Upper lobe of right lung (tissue), 1 donor: ENCODE measurements around the gene GJA1. TPM values are rescaled to one million over a fixed set of nuclear protein-coding genes. Genes with fewer than 3 reads are reported as not detected.
"Not testable (repeated sequence)": the region's sequence is repeated elsewhere in the genome, so short reads cannot be mapped to it uniquely, and the experiment has no call there.

ENCODE experiments used
- ATAC-seq: fragments of 200-7000 bp; cut with Tn5 transposase; one replicate; pipeline ENCODE4 v1.9.1; 2020; ENCODE audit warnings: mild to moderate bottlenecking, moderate library complexity
- DNase-seq: peaks from one replicate; pipeline ENCODE4 v3.0.0-alpha.2; 2020
- H3K27ac ChIP-seq: fragments of 200-600 bp; one replicate; pipeline ENCODE4 v1.8.0; 2022
- H3K27me3 ChIP-seq: fragments of 200-600 bp; one replicate; pipeline ENCODE4 v1.8.0; 2022; ENCODE audit warnings: mild to moderate bottlenecking
- H3K36me3 ChIP-seq: fragments of 200-600 bp; one replicate; pipeline ENCODE4 v1.8.0; 2022
- H3K4me1 ChIP-seq: fragments of 200-600 bp; one replicate; pipeline ENCODE4 v1.8.0; 2022
- H3K4me3 ChIP-seq: fragments of 200-600 bp; one replicate; pipeline ENCODE4 v1.8.0; 2022; ENCODE audit warnings: mild to moderate bottlenecking
- H3K9me3 ChIP-seq: fragments of 200-600 bp; one replicate; pipeline ENCODE4 v1.8.0; 2022
- intact Hi-C: fragments of 100-400 bp; cut with DNase I; formaldehyde crosslinking; loops from one replicate; pipeline ENCODE4 v1.11.0; 2022
- long read RNA-seq: library from polyadenylated mRNA; unstranded; transcript quantifications from one replicate; pipeline ENCODE4 v2.0.0, GENCODE V29; 2021
- total RNA-seq: library from RNA; stranded (reverse); fragmentation: NEBNext Ultra II Directional; extraction: Animal tissue kit (Norgen Biotek cat#: 25700); gene quantifications from one replicate; pipeline ENCODE4 v1.2.1, GENCODE V29; 2021
- TF ChIP-seq, protein P1 (sequence below): fragments of 200-600 bp; IDR thresholded peaks from one replicate; pipeline ENCODE4 v1.8.0; 2022; ENCODE audit warnings: antibody characterized with exemption
- donor health status: DM: no; HTN: yes; CAD: no; lungs with severe emphysema.

GJA1 gene
- total RNA-seq = 127 TPM
- long read RNA-seq, transcript GJA1-204 (2 exons, 3,152 nt) = major isoform, 7 of 16 reads
- long read RNA-seq, partial matches to known transcripts = 9 of 16 reads
- long read RNA-seq, other reads (novel, unspliced or antisense) = 0 of 16 reads

DNA sequence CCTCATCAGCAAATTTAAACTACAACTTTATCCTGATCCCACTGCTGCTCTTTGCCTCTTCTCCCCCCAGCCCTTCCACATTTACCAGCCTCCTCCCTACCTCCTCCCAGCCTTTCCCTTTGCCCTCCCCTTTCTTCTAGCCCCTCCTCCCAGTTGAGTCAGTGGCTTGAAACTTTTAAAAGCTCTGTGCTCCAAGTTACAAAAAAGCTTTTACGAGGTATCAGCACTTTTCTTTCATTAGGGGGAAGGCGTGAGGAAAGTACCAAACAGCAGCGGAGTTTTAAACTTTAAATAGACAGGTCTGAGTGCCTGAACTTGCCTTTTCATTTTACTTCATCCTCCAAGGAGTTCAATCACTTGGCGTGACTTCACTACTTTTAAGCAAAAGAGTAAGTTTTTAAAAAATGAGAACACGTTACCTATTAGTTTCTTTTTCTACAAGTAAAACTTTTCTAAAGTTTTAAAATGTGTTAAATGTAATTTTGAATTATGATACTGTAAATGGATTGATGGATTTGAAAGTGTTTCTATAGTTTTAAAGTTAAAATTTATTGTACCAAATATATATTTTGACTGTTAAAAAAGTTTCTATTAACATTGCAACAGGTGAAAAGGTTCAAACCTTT is at the start of gene GJA1:
GJA1 (plus strand) TSS at position 203 of the 626 bp plus-strand sequence. CDS start 11,202 bp downstream, outside the sequence.
- Histone ChIP-seq H3K27ac (peak within 1 kb of the TSS; percentile 79), H3K27me3 (peaks cover 5% of the 10 kb centered on the region), H3K36me3 (no peaks in the 10 kb centered on the region), H3K4me3 (peak within 1 kb of the TSS; percentile 73), H3K4me1 (peaks cover 3% of the 10 kb centered on the region), H3K9me3 (no peaks in the 10 kb centered on the region)
- no peak for DNase-seq
- intact Hi-C loops = no loop called here
- peak; percentile 84 for ATAC-seq
- TF ChIP-seq, protein P1, sequence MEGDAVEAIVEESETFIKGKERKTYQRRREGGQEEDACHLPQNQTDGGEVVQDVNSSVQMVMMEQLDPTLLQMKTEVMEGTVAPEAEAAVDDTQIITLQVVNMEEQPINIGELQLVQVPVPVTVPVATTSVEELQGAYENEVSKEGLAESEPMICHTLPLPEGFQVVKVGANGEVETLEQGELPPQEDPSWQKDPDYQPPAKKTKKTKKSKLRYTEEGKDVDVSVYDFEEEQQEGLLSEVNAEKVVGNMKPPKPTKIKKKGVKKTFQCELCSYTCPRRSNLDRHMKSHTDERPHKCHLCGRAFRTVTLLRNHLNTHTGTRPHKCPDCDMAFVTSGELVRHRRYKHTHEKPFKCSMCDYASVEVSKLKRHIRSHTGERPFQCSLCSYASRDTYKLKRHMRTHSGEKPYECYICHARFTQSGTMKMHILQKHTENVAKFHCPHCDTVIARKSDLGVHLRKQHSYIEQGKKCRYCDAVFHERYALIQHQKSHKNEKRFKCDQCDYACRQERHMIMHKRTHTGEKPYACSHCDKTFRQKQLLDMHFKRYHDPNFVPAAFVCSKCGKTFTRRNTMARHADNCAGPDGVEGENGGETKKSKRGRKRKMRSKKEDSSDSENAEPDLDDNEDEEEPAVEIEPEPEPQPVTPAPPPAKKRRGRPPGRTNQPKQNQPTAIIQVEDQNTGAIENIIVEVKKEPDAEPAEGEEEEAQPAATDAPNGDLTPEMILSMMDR = no peak

DNA sequence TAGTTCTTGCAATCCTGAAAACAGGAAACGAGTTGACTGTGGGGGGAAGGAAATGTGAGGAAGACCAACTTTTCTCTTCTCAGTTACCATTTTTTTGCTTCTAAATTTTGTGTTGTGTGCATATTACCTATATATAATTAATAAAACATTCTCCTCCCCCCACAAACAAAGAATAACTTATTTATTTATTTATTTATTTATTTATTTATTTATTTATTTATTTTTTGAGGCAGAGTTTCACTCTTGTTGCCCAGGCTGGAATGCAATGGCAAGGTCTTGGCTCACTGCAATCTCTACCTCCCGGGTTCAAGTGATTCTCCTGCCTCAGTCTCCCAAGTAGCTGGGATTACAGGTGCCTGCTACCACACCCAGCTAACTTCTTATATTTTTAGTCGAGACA is 48.9 kb upstream of the GJA1 start:
- H3K4me3 ChIP-seq, H3K9me3 ChIP-seq, H3K27ac ChIP-seq, intact Hi-C loops, H3K36me3 ChIP-seq, H3K27me3 ChIP-seq, ATAC-seq, DNase-seq, H3K4me1 ChIP-seq: not testable (repeated sequence)

- Histone ChIP-seq H3K4me3 (no peak overlapping the region), H3K27ac (no peak overlapping the region), H3K9me3 (no peaks in the 10 kb centered on the region), H3K27me3 (no peaks in the 10 kb centered on the region), H3K4me1 (no peaks in the 10 kb centered on the region), H3K36me3 (no peaks in the 10 kb centered on the region)
- no peak for DNase-seq
- TF ChIP-seq, protein P1 = no peak
- no peak for ATAC-seq
- intact Hi-C loops = no loop called here
Measured at GRCh38 chr6:121389419-121389818, 46.0 kb upstream of the GJA1 start.

DNA sequence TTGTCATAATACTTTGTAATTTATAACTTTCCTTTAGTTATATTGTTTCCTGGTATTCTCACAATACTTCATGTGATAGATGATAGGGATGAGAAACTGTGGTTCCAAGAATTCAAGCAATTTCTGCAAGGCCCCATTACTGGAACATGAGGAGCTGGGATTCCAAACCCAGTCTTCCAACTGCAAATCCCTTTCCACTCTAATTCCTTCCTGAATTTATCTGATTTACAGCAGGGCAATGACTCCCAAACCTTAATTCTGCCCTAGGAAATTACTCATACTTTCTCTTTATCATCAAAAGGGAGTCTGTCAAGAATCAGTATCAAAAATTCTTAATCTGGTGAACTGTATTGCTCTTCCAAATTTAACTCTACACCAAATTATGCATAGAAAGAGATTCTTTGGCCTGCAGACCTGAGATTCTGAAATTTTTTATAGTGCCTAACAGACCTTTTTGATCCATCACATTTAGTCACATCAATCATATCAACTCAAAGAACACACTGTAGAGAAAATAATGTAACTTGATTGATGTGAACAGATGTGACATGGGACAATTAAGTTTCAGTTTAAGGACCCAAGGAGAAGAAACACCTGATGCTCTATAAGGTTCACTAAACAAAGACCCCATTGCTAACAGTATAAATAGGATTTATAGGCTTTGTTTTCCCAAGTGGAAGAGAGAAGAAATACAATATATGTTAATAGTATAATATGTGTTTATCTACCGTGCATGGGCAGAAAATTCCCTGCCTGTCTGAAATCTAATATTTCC is 41.5 kb upstream of the GJA1 start:
- intact Hi-C loops = no loop called here
- H3K27ac ChIP-seq = no peak overlapping the region
- no peaks in the 10 kb centered on the region for H3K36me3 ChIP-seq
- DNase-seq (no peak), ATAC-seq (no peak)
- no peaks in the 10 kb centered on the region for H3K27me3 ChIP-seq
- TF ChIP-seq, protein P1 = no peak
- H3K4me1 ChIP-seq = no peaks in the 10 kb centered on the region
- H3K9me3 ChIP-seq = no peaks in the 10 kb centered on the region
- no peak overlapping the region for H3K4me3 ChIP-seq

DNA sequence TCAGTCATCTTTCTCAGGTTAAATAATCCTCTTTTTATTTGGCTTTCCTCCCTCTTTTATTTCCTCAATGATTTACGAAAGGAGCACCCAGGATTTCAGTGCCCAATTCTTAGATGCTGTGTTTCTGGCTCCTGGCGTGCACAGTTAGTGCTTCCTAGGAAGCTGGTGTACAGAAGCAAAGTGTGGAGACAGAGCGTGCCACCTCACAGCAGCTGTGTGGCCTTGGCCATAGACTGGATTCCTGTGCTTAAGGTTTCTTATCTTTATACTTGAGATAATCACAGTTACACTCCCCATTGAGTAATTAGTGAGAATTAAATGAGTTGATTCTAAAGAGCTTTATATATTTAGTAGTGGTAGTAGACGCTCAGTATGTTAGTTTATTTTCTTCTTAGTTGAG is 39.7 kb upstream of the GJA1 start:
- intact Hi-C loops = no loop called here
- Histone ChIP-seq H3K27me3 (no peaks in the 10 kb centered on the region), H3K9me3 (no peaks in the 10 kb centered on the region), H3K4me3 (no peak overlapping the region), H3K27ac (no peak overlapping the region), H3K36me3 (no peaks in the 10 kb centered on the region), H3K4me1 (no peaks in the 10 kb centered on the region)
- TF ChIP-seq, protein P1 = no peak
- DNase-seq (no peak), ATAC-seq (no peak)

DNA sequence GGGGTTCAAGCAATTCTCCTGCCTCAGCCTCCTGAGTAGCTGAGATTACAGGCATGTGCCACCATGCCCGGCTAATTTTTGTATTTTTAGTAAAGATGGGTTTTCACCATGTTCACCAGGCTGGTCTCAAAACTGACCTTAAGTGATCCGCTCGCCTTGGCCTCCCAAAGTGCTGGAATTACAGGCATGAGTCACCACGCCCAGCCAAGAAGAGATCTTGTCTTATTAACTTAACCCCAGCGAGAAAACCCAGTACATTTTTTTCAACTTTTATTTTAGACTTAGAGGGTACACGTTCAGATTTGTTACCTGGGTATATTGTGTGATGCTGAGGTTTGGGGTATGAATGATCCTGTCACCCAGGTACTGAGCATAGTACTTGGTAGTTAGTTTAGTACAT is 38.3 kb upstream of the GJA1 start:
- not testable (repeated sequence) for ATAC-seq

More for the DNA sequence above, 38.3 kb upstream of the GJA1 start:
- intact Hi-C loops, H3K4me1 ChIP-seq, DNase-seq, H3K27ac ChIP-seq, H3K36me3 ChIP-seq, H3K27me3 ChIP-seq, H3K9me3 ChIP-seq, H3K4me3 ChIP-seq: not testable (repeated sequence)
